ENCODE results near the gene ZHX3.

ZHX3 gene

DNA sequence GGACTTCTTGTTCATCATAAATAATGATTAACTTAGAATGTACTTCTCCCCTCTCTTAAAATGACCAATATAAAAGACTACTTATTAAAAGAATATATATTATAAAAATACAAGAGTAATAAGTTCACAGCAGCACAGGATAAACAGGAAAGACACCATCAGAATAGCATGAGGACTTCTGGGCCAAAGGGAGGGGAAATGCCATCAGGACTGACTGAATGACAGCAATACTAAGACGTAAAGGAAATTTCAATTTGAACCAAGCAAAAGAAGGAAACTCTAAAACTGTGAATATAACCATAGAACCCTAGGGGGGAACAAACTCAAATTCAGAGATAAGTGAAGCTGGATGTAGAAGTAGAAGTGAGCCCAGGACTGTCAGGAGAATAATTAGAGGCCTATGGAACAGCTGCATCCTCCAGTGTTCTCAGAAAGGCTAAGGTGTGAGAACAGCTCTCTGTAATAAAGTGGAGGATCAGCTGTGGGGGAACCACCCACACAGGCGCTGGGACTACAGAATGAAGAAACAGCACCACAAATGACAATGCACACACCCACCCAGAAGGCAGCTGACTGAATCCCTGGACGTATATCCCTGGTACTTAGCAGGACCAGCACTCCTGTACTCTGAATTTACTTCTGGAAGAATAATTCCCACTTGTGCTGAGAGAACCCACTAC, 37.8 kb downstream of the ZHX3 start:
- no peaks in the 10 kb centered on the region for H3K9me3 ChIP-seq (replicated peaks in 1 of 2; ENCODE audit: control insufficient read depth in 2 of 2, insufficient read depth in 1 of 2, low read depth in 1 of 2, low read length in 2 of 2)
- no peak overlapping the region for H3K4ac ChIP-seq (ENCODE audit: low read length)
- H2AK5ac ChIP-seq (ENCODE audit: low read depth, low read length): no peak overlapping the region
- H2BK12ac ChIP-seq (ENCODE audit: low read length): no peak overlapping the region
- no peak overlapping the region for H2BK120ac ChIP-seq (ENCODE audit: low read depth, low read length)
- no peak overlapping the region for H2BK5ac ChIP-seq (ENCODE audit: low read length)
- H3K27ac ChIP-seq (replicated peaks; ENCODE audit: low read length): no peak overlapping the region
- no CpG with 5 or more reads among the region's 3 CpGs for WGBS, 2 donors (ENCODE audit: extremely low coverage in 2 of 2, insufficient read length in 2 of 2, insufficient replicate concordance in 1 of 2)
- H3K36me3 ChIP-seq (replicated peaks in 1 of 2; ENCODE audit: control insufficient read depth in 2 of 2, insufficient read depth in 2 of 2, low read length in 2 of 2): no peaks in the 10 kb centered on the region
- no peak overlapping the region for H3K14ac ChIP-seq (ENCODE audit: low read length)
- no peak overlapping the region for H3K23ac ChIP-seq (ENCODE audit: low read depth, low read length, poor library complexity)
- peaks cover 0 to 6% of the 10 kb centered on the region in 2 donors for H3K4me1 ChIP-seq (ENCODE audit: control insufficient read depth in 2 of 2, insufficient read depth in 1 of 2, low read depth in 1 of 2, low read length in 2 of 2)
- H3K27me3 ChIP-seq (ENCODE audit: control insufficient read depth in 3 of 3, insufficient read depth in 3 of 3, low read depth in 1 of 3, low read length in 3 of 3): no peaks in the 10 kb centered on the region
- no peak for DNase-seq (ENCODE audit: low spot score)
- H3K4me2 ChIP-seq (ENCODE audit: insufficient read depth, low read length, poor library complexity, severe bottlenecking): no peak overlapping the region
- H4K91ac ChIP-seq (ENCODE audit: low read depth, low read length, poor library complexity): no peak overlapping the region
- H3K9ac ChIP-seq (ENCODE audit: low read depth, low read length, poor library complexity): no peak overlapping the region
- H3K18ac ChIP-seq (ENCODE audit: low read length): no peak overlapping the region
- no peak overlapping the region for H3K4me3 ChIP-seq (ENCODE audit: low read length in 2 of 2)
- no peak overlapping the region for H2BK15ac ChIP-seq (ENCODE audit: low read length)
- no peak overlapping the region for H4K8ac ChIP-seq (ENCODE audit: low read depth, low read length)
- H3K79me1 ChIP-seq (ENCODE audit: low read depth, low read length): no peaks in the 10 kb centered on the region
- H2AFZ ChIP-seq (ENCODE audit: low read length): no peak overlapping the region

DNA sequence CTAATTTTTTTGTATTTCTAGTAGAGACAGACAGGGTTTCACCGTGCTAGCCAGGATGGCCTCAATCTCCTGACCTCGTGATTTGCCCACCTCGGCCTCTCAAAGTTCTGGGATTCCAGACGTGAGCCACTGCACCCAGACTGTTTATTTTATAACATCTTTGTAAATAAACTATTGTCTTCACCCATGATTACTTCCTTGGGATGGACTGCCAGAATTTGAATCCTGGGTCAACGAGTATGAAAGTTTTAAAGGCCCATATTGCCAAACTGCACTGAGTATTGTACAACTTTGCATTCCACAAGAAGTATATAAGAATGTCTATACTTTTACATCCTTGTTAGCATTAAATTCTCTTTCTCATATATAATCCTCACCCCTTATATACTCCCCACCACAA, 38.6 kb downstream of the ZHX3 start:
- Histone ChIP-seq H2AK5ac (ENCODE audit: low read depth, low read length) (no peak overlapping the region), H2AFZ (ENCODE audit: low read length) (no peak overlapping the region), H3K36me3 (replicated peaks in 1 of 2; ENCODE audit: control insufficient read depth in 2 of 2, insufficient read depth in 2 of 2, low read length in 2 of 2) (no peaks in the 10 kb centered on the region), H3K4me2 (ENCODE audit: insufficient read depth, low read length, poor library complexity, severe bottlenecking) (no peak overlapping the region), H2BK5ac (ENCODE audit: low read length) (no peak overlapping the region), H3K4me3 (ENCODE audit: low read length in 2 of 2) (no peak overlapping the region), H3K18ac (ENCODE audit: low read length) (no peak overlapping the region), H3K4ac (ENCODE audit: low read length) (no peak overlapping the region), H3K23ac (ENCODE audit: low read depth, low read length, poor library complexity) (no peak overlapping the region), H2BK15ac (ENCODE audit: low read length) (no peak overlapping the region), H3K27me3 (ENCODE audit: control insufficient read depth in 3 of 3, insufficient read depth in 3 of 3, low read depth in 1 of 3, low read length in 3 of 3) (no peaks in the 10 kb centered on the region), H3K79me1 (ENCODE audit: low read depth, low read length) (no peaks in the 10 kb centered on the region), H3K9me3 (replicated peaks in 1 of 2; ENCODE audit: control insufficient read depth in 2 of 2, insufficient read depth in 1 of 2, low read depth in 1 of 2, low read length in 2 of 2) (no peaks in the 10 kb centered on the region), H4K91ac (ENCODE audit: low read depth, low read length, poor library complexity) (no peak overlapping the region), H4K8ac (ENCODE audit: low read depth, low read length) (no peak overlapping the region), H2BK120ac (ENCODE audit: low read depth, low read length) (no peak overlapping the region), H3K9ac (ENCODE audit: low read depth, low read length, poor library complexity) (no peak overlapping the region), H2BK12ac (ENCODE audit: low read length) (no peak overlapping the region), H3K14ac (ENCODE audit: low read length) (no peak overlapping the region), H3K4me1 (ENCODE audit: control insufficient read depth in 2 of 2, insufficient read depth in 1 of 2, low read depth in 1 of 2, low read length in 2 of 2) (peaks cover 0 to 6% of the 10 kb centered on the region in 2 donors), H3K27ac (replicated peaks; ENCODE audit: low read length) (no peak overlapping the region)
- no peak for DNase-seq (ENCODE audit: low spot score)
- no CpG with 5 or more reads among the region's 5 CpGs for WGBS, 2 donors (ENCODE audit: extremely low coverage in 2 of 2, insufficient read length in 2 of 2, insufficient replicate concordance in 1 of 2)

DNA sequence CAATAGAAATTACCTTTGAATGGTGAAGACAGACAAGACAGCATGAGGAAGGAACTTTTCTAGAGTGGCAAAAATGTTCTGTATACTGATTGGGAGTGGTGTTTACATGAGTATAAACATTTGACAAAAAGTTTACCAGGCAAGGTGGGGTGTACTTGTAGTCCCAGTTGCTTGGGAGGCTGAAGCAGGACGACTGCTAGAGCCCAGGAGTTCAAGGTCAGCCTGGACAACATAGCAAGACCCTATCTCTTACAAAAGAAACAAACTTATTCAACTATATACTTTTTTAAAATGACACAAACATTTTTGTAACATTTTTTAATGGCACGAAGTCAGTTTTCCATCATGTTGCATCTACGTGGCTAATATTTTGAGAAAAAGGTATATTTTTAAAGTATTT, 40.5 kb downstream of the ZHX3 start:
- DNase-seq (ENCODE audit: low spot score): no peak
- Histone ChIP-seq H3K36me3 (replicated peaks in 1 of 2; ENCODE audit: control insufficient read depth in 2 of 2, insufficient read depth in 2 of 2, low read length in 2 of 2) (no peaks in the 10 kb centered on the region), H3K79me1 (ENCODE audit: low read depth, low read length) (no peaks in the 10 kb centered on the region), H3K27ac (replicated peaks; ENCODE audit: low read length) (no peak overlapping the region), H3K4me3 (ENCODE audit: low read length in 2 of 2) (no peak overlapping the region), H4K8ac (ENCODE audit: low read depth, low read length) (no peak overlapping the region), H2AK5ac (ENCODE audit: low read depth, low read length) (no peak overlapping the region), H3K18ac (ENCODE audit: low read length) (no peak overlapping the region), H2BK120ac (ENCODE audit: low read depth, low read length) (no peak overlapping the region), H4K91ac (ENCODE audit: low read depth, low read length, poor library complexity) (no peak overlapping the region), H3K14ac (ENCODE audit: low read length) (no peak overlapping the region), H3K9me3 (replicated peaks in 1 of 2; ENCODE audit: control insufficient read depth in 2 of 2, insufficient read depth in 1 of 2, low read depth in 1 of 2, low read length in 2 of 2) (no peaks in the 10 kb centered on the region), H3K4ac (ENCODE audit: low read length) (no peak overlapping the region), H2BK15ac (ENCODE audit: low read length) (no peak overlapping the region), H3K27me3 (ENCODE audit: control insufficient read depth in 3 of 3, insufficient read depth in 3 of 3, low read depth in 1 of 3, low read length in 3 of 3) (no peaks in the 10 kb centered on the region), H3K4me2 (ENCODE audit: insufficient read depth, low read length, poor library complexity, severe bottlenecking) (no peak overlapping the region), H2AFZ (ENCODE audit: low read length) (no peak overlapping the region), H2BK12ac (ENCODE audit: low read length) (no peak overlapping the region), H3K9ac (ENCODE audit: low read depth, low read length, poor library complexity) (no peak overlapping the region), H2BK5ac (ENCODE audit: low read length) (no peak overlapping the region), H3K4me1 (ENCODE audit: control insufficient read depth in 2 of 2, insufficient read depth in 1 of 2, low read depth in 1 of 2, low read length in 2 of 2) (peaks cover 0 to 6% of the 10 kb centered on the region in 2 donors), H3K23ac (ENCODE audit: low read depth, low read length, poor library complexity) (no peak overlapping the region)
- WGBS, 2 donors (ENCODE audit: extremely low coverage in 2 of 2, insufficient read length in 2 of 2, insufficient replicate concordance in 1 of 2): no CpG with 5 or more reads among the region's 3 CpGs

DNA sequence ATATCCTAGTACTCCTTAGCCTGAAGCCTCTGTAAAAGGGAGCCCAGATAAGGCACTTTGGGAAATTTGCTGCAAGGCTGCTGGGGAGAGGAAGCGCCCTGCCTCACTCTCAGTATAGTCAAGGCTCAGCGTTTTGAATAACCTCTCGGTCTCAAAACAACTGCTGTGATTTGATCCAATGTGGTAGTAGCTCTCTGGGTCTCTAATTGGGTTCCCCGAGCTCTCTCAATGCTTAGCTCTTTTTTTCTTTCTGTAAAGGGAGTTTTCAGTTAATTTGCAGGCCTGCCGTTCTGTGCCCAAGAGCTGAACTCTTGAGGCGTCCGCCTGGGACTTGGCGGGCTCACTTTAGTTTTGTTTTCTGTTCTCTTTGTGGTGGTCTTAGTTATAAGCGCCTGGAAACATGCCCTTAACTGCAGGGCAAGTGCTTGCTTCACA, 41.2 kb downstream of the ZHX3 start:
- Histone ChIP-seq H2BK12ac (ENCODE audit: low read length) (no peak overlapping the region), H2AK5ac (ENCODE audit: low read depth, low read length) (no peak overlapping the region), H3K23ac (ENCODE audit: low read depth, low read length, poor library complexity) (no peak overlapping the region), H4K91ac (ENCODE audit: low read depth, low read length, poor library complexity) (no peak overlapping the region), H3K9ac (ENCODE audit: low read depth, low read length, poor library complexity) (no peak overlapping the region), H3K4me1 (ENCODE audit: control insufficient read depth in 2 of 2, insufficient read depth in 1 of 2, low read depth in 1 of 2, low read length in 2 of 2) (peaks cover 0 to 6% of the 10 kb centered on the region in 2 donors), H2BK5ac (ENCODE audit: low read length) (no peak overlapping the region), H2AFZ (ENCODE audit: low read length) (peak overlapping the region; percentile 53), H3K4me2 (ENCODE audit: insufficient read depth, low read length, poor library complexity, severe bottlenecking) (peak overlapping the region; percentile 23), H4K8ac (ENCODE audit: low read depth, low read length) (no peak overlapping the region), H2BK15ac (ENCODE audit: low read length) (no peak overlapping the region), H3K9me3 (replicated peaks in 1 of 2; ENCODE audit: control insufficient read depth in 2 of 2, insufficient read depth in 1 of 2, low read depth in 1 of 2, low read length in 2 of 2) (no peaks in the 10 kb centered on the region), H3K36me3 (replicated peaks in 1 of 2; ENCODE audit: control insufficient read depth in 2 of 2, insufficient read depth in 2 of 2, low read length in 2 of 2) (no peaks in the 10 kb centered on the region), H3K4me3 (ENCODE audit: low read length in 2 of 2) (no peak overlapping the region), H3K27ac (replicated peaks; ENCODE audit: low read length) (peak overlapping the region; percentile 75), H3K27me3 (ENCODE audit: control insufficient read depth in 3 of 3, insufficient read depth in 3 of 3, low read depth in 1 of 3, low read length in 3 of 3) (no peaks in the 10 kb centered on the region), H3K79me1 (ENCODE audit: low read depth, low read length) (no peaks in the 10 kb centered on the region), H3K14ac (ENCODE audit: low read length) (no peak overlapping the region), H2BK120ac (ENCODE audit: low read depth, low read length) (no peak overlapping the region), H3K4ac (ENCODE audit: low read length) (no peak overlapping the region), H3K18ac (ENCODE audit: low read length) (no peak overlapping the region)
- DNase-seq (ENCODE audit: low spot score): peak; percentile 20
- no CpG with 5 or more reads among the region's 9 CpGs for WGBS, 2 donors (ENCODE audit: extremely low coverage in 2 of 2, insufficient read length in 2 of 2, insufficient replicate concordance in 1 of 2)
